ENCODE results near the gene SLC6A13. TPM values are rescaled to one million over a fixed set of nuclear protein-coding genes. Genes with fewer than 3 reads are reported as not detected.

The SLC6A13 gene
- total and polyA plus RNA-seq, 2 of the 8 experiments (the other 6 are each of a cell fraction or from before 2014, with no cell fraction given): 0.03 TPM; not detected in 1

DNA sequence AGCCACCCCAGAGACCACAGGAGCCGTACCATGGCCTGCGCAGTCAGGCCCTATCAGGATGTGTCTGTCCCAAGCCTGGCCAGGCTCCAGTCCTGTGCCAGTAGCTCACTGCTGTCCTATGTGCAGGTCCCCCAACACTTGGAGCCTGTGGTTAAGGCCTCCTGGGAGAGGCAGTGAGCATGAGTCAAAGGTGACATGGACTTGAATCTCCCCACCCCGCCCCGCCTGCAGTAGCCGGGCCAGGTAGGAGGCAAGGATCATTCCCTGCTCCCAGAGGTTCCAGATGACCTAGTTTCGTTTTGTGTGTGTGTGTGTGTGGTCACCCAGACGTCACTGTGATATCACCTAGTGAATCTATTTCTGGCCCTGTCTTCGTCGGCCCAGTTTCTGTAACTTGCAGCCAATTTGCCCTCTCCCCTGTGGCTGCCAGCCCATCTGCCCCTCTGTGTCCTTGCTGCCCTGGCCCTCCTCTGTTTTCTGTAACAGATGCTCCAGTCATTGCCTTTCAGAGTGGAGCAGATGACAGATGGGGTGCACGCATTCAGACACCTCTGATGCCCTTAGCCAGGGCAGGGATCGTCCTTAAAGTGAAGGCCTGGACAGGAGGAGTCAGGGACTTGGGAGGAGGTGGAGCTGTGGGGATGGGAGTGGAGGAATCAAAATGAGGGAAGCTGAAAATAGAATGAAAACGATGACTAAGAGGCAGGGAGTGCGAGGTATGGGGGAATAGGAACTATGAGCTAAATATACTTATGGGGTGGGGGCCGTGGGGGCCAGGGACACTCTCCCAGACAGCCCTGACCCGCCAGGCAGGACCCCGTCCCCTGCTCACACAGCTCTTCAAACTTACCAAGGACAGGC is 86.1 kb downstream of the SLC6A13 start:
- H3K4me3 ChIP-seq (ENCODE audit: extremely low read depth in 1 of 4, insufficient read depth in 2 of 4, low read depth in 3 of 4, low read length in 4 of 4): no peak overlapping the region
- CTCF ChIA-PET (ENCODE audit: partially characterized antibody): interaction anchor here (0.8 to 5.8 kb wide), 13 partner anchors 9 to 71 kb away, joined by 3 to 60 read pairs (median 6); no protein-coding TSS in a partner anchor
- no peak for TF ChIP-seq CHD1 (IDR thresholded peaks at IDR 0.05; ENCODE audit: low read depth, low read length)
- no peak for TF ChIP-seq EP300 (IDR thresholded peaks at IDR 0.05; ENCODE audit: borderline replicate concordance in 1 of 2, low read depth in 2 of 2, low read length in 2 of 2)
- no peak for TF ChIP-seq NANOG (IDR thresholded peaks at IDR 0.05; ENCODE audit: insufficient read depth, low read depth, low read length, poor library complexity, severe bottlenecking)
- TF ChIP-seq TEAD4 (IDR thresholded peaks at IDR 0.05; ENCODE audit: low read depth, low read length): no peak
- TF ChIP-seq POLR2AphosphoS5 (IDR thresholded peaks at IDR 0.05; ENCODE audit: low read depth, low read length): no peak
- TF ChIP-seq, protein P1, sequence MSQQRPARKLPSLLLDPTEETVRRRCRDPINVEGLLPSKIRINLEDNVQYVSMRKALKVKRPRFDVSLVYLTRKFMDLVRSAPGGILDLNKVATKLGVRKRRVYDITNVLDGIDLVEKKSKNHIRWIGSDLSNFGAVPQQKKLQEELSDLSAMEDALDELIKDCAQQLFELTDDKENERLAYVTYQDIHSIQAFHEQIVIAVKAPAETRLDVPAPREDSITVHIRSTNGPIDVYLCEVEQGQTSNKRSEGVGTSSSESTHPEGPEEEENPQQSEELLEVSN (IDR thresholded peaks at IDR 0.05): no peak
- no peak for TF ChIP-seq SP1 (IDR thresholded peaks at IDR 0.05; ENCODE audit: low read depth, low read length)
- no peak for TF ChIP-seq KDM1A (IDR thresholded peaks at IDR 0.05; ENCODE audit: borderline replicate concordance, low read length)
- TF ChIP-seq SP4 (IDR thresholded peaks at IDR 0.05; ENCODE audit: low read length): no peak
- no peak for TF ChIP-seq TAF1 (IDR thresholded peaks at IDR 0.05; ENCODE audit: low read depth, low read length)

More for the DNA sequence above, 86.1 kb downstream of the SLC6A13 start:
- Histone ChIP-seq H3K27me3 (replicated peaks in 1 of 4; ENCODE audit: control insufficient read depth in 3 of 4, extremely low read depth in 1 of 4, insufficient read depth in 3 of 4, low read length in 3 of 4) (no peaks in the 10 kb centered on the region; a peak in 1 of 7 replicates), H2BK12ac (ENCODE audit: low read depth, low read length) (0 out of 2 replicates have a peak overlapping the region, but pooled peaks have one; percentile 39), H3K27ac (ENCODE audit: low read depth, low read length) (no peak overlapping the region), H3K4me1 (replicated peaks in 1 of 4; ENCODE audit: control insufficient read depth in 3 of 4, insufficient read depth in 4 of 4, low read length in 3 of 4) (peaks cover 0 to 14% (median 7%) of the 10 kb centered on the region in 4 experiments; a peak in 6 of 7 replicates), H3K23ac (ENCODE audit: insufficient read length) (no peak overlapping the region), H4K8ac (ENCODE audit: extremely low read depth, insufficient read depth, low read length) (no peak overlapping the region), H4K5ac (ENCODE audit: insufficient read length, low read depth, low read length) (no peak overlapping the region), H2AFZ (ENCODE audit: low read length) (no peak overlapping the region), H2BK5ac (ENCODE audit: low read depth, low read length) (no peak overlapping the region), H2BK20ac (ENCODE audit: low read length) (no peak overlapping the region), H3K14ac (ENCODE audit: insufficient read length) (no peak overlapping the region), H3K9ac (replicated peaks in 1 of 4; ENCODE audit: extremely low read depth in 1 of 4, low read depth in 3 of 4, low read length in 3 of 4) (no peak overlapping the region), H3K36me3 (ENCODE audit: control insufficient read depth in 2 of 4, insufficient read depth in 4 of 4, low read length in 3 of 4) (no peaks in the 10 kb centered on the region), H3K9me3 (ENCODE audit: insufficient read depth in 2 of 2, low read depth in 1 of 2, low read length in 1 of 2) (no peaks in the 10 kb centered on the region), H3K79me2 (ENCODE audit: control insufficient read depth in 1 of 2, insufficient read depth in 2 of 2, low read length in 2 of 2) (no peaks in the 10 kb centered on the region), H3K18ac (ENCODE audit: extremely low read depth, low read length) (no peak overlapping the region), H3K56ac (replicated peaks; ENCODE audit: insufficient read length, low read depth, low read length) (no peak overlapping the region), H3K23me2 (ENCODE audit: low read depth, low read length) (no peaks in the 10 kb centered on the region), H2BK15ac (ENCODE audit: low read length) (0 out of 2 replicates have a peak overlapping the region, but pooled peaks have one; percentile 61), H3K79me1 (ENCODE audit: low read depth, low read length) (no peaks in the 10 kb centered on the region), H3K4ac (replicated peaks; ENCODE audit: insufficient read length, low read depth, low read length) (peak overlapping the region; percentile 14), H2AK5ac (ENCODE audit: low read depth, low read length) (0 out of 2 replicates have a peak overlapping the region, but pooled peaks have one; percentile 53), H3K4me2 (ENCODE audit: insufficient read depth in 1 of 2, low read depth in 2 of 2, low read length in 2 of 2) (no peak overlapping the region), H2BK120ac (replicated peaks; ENCODE audit: low read depth, low read length) (no peak overlapping the region), H4K91ac (replicated peaks; ENCODE audit: insufficient read length, low read length) (peak overlapping the region; percentile 51), H4K20me1 (replicated peaks in 1 of 2; ENCODE audit: control insufficient read depth in 1 of 2, insufficient read depth in 2 of 2, low read length in 2 of 2) (no peaks in the 10 kb centered on the region)
- FAIRE-seq (no peak), DNase-seq (ENCODE audit: low read depth in 1 of 2, low spot score in 2 of 2) (no peak)
- POLR2A ChIA-PET (ENCODE audit: partially characterized antibody): interaction anchor here (1.0 to 1.6 kb wide), 2 partner anchors 11 to 65 kb away, joined by 3 to 4 read pairs; no protein-coding TSS in a partner anchor
- 95% methylated on average over 16 of the region's 16 CpGs; no CpG with 5 or more reads in 1 of the 2 experiments for WGBS, 2 experiments (ENCODE audit: extremely low coverage in 1 of 2, insufficient coverage in 1 of 2, insufficient read length in 1 of 2, insufficient replicate concordance in 2 of 2, low coverage in 1 of 2, low lambda C conversion rate in 2 of 2, missing lambda C conversion rate in 1 of 2)
